ENCODE data around the gene IL4I1. TPM values are rescaled to one million over a fixed set of nuclear protein-coding genes. Genes with fewer than 3 reads are reported as not detected.
A peak's percentile ranks its signal among the peaks of the same experiment; 100 is the strongest.

IL4I1 gene
- total RNA-seq, 1 experiment from 2014 or later, result 1.1 TPM

DNA sequence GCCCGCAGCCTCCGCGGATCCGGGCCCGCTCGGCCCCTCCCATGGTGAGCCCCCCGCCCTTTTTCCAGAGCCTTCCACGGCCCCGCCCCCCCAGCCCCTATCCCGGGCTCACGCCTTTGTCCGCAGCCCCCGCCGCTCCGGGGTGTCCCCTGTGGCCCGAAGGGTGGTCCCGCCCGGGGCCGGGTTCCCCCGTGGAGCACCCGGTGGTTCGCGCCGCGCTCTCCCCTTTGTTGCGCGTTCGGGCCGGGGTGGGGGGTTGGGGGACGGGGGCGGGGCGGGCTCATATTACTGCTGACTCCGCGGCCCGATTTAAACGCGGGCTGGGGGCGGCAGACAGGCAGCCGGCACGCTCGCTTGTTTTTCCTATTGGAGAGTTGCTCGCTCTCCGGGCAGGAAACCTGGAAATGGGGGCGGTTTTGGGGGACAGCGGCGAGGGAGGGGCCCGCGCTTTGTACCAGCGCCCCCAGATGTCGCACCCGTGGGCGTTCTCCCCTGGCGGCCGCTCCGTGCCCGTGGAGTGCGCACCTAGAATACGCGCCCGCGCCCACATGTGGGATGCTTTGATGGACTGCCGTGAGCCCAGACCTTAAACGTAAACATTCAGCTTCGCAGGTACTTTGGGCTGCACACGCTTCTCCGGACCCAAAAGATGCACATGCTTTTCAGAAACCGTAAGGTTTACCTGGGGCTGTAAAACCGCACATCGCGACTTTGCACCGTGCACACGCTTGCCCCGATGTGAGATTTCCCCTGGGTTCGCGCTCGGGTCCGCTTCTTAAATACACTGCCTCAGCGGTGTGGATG lies 45.0 kb downstream of the IL4I1 start:
- peak; percentile 38 for DNase-seq (ENCODE audit: low spot score)

DNA sequence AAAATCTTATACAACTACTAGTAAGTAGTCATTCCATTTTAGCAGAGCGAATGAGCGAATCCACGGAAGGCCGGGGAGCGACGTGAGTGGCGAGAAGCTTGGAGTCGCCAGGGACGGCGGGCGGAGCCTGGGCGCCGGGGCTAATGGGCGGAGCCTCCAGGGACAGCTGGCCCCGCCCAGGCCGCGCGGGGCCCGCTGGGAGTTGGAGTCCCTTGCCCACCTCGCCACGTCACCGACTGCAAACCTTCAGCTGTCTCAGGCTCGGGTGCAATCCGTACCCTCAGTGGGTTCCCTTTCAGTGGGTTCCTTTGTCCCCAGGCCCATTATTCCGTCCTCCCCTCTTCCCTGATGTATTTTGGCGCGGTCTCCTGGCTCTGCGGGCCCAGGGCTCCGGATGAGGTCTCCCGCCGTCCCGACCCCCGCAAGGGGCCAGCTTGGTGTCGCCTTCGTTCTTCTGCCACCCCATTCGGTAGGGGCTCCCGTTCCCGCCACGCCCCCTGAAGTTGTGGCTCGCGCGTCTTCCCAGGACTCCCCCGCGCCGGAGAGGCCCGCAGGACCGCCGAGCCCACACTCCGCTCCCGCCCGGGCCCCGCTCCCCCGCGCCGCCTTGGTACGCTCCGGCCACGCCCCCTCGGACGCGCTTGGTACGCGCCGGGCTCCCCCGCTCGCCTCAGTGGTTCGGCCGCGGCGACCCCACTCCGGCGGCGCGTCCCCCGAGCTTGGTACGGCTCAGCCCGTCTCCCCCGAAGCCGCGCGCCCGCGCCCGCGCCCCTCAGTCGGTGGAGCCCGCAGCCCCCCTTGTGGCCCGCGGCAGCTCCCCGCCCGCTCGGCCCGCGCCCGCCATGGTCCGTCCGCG lies 46.0 kb downstream of the IL4I1 start, which contains the start of gene PTOV1:
Gene PTOV1 (plus strand): TSS at position 673 of the 856 bp plus-strand sequence.
- DNase-seq (ENCODE audit: low spot score), result peak; percentile 99

DNA sequence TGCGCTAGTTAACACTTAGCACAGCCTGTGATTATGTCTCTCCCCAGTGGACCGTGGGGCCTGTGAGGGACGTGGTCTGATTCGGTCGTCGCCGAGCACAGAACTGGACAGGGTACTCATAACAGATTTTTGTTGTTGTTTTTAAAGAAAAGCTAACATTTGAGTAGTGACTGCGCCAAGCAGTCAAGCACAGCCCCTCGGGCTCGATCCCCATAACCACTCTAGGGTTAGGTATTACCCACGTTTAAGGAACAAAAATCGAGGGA lies 46.5 kb downstream of the IL4I1 start:
- no peak for DNase-seq (ENCODE audit: low spot score)

DNA sequence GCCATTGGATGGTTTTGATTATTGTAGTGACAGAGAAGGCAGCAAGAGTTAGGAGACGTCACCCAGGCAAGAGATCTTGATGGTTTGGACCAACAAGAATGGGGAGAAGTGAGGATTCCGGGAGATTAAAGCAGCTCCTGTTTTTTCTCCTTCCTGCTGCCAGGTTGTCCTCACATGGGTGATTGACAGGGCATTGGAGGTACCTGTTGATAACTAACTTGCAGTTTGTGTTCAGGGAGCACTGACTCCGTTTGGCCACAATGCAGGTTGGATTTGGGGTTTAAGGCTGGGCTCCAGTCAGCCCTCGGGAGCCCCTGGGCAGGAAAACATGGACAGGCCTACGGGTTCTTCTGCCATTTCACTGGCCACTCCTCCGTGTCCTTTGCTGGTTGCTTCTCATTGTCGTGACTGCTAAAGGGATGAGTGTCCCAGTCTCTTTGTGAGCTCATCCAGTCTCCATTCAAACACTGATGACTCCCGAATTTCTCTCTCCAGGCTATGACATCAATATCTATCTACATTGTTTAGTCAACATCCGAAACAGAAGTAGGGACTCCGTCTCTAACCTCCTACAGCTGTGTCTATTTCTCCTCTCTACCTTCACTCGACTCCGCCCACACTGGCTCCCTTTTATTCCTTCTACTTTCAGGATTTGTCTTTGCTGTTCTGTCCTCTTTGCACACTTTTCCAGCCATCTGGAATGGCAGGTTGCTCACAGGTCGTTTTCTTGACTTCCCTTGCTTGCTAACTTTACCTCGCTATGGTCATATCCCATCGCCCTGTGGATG lies 47.1 kb downstream of the IL4I1 start:
- DNase-seq (ENCODE audit: low spot score), result peak; percentile 28

DNA sequence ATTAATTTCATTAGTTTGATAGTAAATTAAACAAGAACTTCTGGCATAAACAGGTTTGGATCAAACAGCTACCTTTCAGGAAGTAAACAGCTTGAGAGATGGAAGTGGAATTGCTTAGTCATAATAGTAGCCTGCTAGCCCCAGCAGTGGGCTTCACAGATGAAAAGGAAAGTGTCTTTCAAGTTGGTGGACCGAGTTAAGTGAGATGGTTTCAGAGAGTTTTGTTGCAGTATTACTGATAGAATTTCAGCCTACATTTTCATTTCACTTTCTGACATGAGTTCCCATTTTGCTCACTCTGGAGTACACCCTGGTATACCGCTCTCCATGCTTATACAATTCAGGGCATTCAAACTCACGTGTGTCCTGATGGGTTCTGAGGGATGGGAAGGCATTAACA lies 47.7 kb downstream of the IL4I1 start:
- DNase-seq (ENCODE audit: low spot score), result no peak

DNA sequence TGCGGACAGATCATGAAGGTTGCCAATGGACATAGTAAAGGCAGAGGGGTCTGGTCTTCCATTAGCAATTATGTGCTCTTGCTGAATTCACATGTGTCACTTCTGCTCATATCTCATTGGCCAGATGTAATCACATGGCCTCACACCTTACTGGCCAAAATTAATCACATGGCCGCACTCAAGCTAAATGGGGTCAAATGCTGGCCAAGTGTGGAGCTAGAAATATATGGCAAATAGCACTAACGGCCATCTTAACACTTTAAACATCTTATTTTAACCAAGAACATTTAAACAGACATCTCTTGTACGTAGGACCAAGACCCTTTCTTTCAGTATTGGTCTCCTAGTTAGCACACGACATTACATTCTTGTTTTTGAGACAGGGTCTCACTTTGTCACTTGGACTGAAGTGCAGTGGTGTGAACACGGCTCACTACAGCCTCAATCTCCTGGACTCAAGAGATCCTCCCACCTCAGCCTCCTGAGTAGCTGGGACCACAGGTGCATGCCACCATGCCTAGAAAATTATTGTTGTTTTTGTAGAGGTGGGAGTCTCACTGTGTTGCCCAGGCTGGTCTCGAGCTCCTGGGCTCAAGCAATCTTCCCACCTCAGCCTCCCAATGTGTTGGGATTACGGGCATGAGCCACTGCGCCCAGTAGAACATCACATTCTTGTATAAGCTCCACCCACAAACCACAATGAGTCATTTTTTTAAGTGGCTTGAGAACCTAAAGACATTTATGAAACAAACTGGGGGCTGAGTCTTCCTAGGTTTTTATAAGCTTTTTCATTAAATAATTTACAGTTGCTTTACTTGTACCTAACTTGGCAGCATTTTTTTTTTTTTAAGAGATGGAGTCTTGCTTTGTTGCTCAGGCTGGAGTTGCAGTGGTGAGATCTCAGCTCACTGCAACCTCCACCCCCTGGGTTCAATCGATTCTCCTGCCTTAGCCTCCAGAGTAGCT lies 48.7 kb downstream of the IL4I1 start:
- peak; percentile 85 for DNase-seq (ENCODE audit: low spot score)

DNA sequence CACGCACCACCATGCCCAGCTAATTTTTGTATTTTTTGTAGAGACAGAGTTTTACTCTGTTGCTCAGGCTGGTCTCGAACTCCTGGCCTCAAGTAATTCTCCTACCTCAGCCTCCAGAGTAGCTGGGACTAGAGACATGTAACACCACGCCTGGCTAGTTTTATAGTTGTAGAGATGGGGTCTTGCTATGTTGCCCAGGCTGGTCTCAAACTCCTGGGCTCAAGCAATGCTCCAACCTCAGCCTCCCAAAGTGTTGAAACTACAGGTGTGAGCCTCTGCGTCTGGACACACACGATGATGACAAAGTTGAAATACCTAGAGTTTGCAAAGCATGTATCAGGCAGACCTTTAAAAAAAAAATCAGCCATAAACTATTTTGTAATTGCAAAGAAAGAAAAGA lies 50.3 kb downstream of the IL4I1 start:
- DNase-seq (ENCODE audit: low spot score), result no peak

DNA sequence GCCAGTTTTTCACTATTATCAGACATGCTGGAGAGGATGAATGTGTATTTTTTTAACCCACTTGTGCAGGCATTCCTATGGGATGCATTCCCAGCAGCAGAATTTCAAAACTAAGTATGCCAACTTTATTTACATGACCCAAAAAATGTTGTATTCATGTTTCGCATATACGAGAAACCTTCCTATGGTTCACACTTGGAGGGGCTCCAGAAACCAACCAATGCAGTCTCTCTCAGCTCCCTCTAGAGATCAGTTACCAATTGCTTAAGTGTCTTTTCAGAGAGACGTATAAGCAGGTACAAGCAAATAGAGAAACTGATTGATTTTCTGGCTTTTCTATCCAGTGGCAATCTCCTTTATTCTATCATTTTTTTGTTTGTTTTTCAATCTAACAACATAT lies 51.3 kb downstream of the IL4I1 start:
- DNase-seq (ENCODE audit: low spot score), result no peak

DNA sequence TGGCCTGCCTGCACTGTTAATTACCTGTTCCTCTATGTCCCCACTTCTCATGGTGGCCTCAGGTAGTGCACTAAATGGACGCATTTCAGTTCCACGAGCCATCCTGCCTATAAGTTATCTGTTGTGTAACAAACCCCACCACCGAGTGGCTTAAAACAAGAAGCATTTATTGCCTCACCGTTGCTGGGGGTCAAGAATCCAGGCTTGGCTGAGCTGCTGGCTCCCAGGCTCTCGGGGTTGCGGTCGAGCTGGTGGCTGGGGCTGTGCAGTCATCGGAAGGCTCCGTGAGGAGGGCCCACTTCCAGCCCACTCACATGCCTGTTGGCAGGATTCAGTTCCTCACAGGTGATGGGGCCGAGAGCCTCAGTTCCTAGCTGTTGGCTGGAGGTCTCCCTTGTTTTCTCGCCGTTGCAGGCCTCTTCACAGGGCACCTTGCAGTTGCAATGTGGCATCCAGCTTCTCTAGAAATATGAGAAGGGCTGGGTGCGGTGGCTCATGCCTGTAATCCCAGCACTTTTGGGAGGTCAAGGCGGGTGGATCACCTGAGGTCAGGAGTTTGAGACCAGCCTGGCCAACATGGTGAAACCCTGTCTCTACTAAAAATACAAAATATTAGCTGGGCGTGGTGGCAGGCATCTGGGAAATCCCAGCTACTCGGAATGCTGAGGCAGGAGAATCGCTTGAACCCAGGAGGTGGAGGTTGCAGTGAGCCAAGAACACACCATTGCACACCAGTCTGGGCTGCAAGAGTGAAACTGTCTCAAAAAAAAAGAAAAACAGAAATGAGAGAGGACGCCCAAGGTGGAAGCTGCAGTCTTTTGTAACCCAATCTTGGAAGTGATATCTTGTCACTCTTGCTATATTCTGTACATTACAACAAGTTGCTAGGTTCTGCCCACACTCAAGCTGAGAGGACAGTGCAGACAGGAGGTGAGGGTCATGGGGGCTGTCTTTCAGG lies 52.3 kb downstream of the IL4I1 start:
- no peak for DNase-seq (ENCODE audit: low spot score)

DNA sequence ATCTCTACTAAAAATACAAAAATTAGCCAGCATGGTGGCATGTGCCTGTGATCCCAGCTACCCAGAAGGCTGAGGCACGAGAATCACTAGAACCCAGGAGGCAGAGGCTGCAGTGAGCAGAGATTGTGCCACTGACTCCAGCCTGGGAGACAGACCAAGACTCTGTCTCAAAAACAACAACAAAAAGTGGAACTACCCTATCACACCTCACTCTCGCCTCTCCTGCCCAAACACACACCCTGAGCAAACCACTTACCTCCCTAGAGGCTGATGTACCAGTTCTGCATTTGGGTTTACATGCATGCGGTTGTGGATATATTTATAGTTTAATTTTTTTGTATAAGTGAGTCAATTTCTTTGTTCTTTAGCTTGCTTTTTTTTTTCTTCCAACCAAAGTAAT lies 53.4 kb downstream of the IL4I1 start:
- no peak for DNase-seq (ENCODE audit: low spot score)

DNA sequence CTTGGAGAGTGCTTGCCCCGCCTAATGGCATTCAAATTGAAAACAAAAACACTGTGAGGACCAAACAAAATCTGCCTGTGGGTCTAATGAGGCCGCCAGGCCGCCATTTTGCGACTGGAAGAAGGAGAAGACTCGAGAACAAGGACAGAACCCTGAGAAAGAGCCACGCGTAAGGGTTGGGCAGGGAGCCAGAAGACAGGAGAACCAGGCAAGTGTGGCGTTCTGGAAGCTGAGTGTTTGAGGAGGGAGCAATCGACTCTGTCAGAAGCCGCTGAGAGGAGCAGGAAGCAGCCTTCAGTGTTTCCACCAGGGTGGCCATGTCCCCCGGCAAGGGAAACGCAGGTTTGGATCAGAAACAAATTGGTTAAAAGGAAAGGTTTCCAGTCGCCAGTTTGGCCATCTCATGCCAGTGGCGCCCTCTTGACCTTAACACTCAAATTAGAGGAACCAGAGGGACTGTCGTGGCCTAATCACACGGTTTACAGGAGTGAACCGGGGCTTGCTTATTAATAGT lies 55.9 kb downstream of the IL4I1 start:
- DNase-seq (ENCODE audit: low spot score), result no peak

DNA sequence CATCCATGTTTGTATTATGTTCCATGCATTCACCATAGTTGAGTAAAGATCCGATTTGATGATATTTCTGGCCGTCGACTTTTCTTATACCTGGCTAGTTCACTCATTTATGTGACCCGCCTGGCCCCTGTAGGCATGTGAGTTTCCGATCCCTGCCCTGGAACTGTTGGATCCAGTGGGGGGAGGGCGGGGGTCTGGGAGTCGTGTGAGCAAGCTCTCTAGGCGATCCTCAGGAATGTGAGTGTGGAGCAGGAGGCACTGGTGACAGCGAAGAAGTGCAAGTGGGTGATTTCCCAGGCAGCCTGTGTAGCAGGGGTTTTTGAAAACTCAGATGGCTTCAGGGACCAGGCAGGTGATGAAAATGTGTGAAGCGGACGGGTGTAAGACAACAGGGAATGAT lies 56.4 kb downstream of the IL4I1 start:
- no peak for DNase-seq (ENCODE audit: low spot score)

DNA sequence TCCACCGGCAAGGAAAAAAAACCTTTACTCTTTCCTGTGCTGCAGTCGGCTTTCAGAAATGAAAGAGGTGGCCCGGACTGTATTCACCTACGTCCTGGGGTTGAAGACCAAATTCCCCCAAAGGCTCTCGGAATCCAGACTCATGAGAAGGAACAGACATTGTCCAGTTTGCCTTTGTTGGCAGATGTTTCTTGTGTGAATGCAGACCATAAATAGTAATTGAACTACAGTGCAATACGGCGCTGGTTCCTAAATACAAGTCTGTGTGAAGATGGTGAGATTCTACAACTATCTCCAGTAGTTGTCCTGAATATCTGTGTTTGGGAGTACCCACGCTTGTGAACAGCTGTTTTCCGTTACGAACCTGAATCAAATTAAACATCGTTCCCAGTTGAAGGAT lies 57.0 kb downstream of the IL4I1 start:
- no peak for DNase-seq (ENCODE audit: low spot score)

Small RNA genes within 50 kb of the gene (small RNA-seq; reads per million reads assigned to genes)
- not detected for gene MIR4749

Other genes with a start within 250 kb of the IL4I1 start
- gene IRF3, start 231.0 kb downstream of the IL4I1 start, total RNA-seq (2014; rRNA removed; shearing (Covaris generic)), result 380 and 432 TPM in 2 replicates
- gene BCL2L12, start 231.0 kb downstream of the IL4I1 start, total RNA-seq (2014; rRNA removed; shearing (Covaris generic)), result 78.2 and 100 TPM in 2 replicates
- 922 and 995 TPM in 2 replicates for gene PRMT1, start 219.6 kb downstream of the IL4I1 start, total RNA-seq (2014; rRNA removed; shearing (Covaris generic))
- gene ADM5, start 207.3 kb downstream of the IL4I1 start, total RNA-seq (2014; rRNA removed; shearing (Covaris generic)), result 9.2 and 10.0 TPM in 2 replicates
- 0.47 and 1.4 TPM in 2 replicates for gene CPT1C, start 205.8 kb downstream of the IL4I1 start, total RNA-seq (2014; rRNA removed; shearing (Covaris generic))
- gene TSKS, start 133.6 kb downstream of the IL4I1 start, total RNA-seq (2014; rRNA removed; shearing (Covaris generic)), result not detected in 2 replicates
- 122 and 131 TPM in 2 replicates for gene AP2A1, start 129.9 kb downstream of the IL4I1 start, total RNA-seq (2014; rRNA removed; shearing (Covaris generic))
- 2.0 and 3.1 TPM in 2 replicates for gene FUZ, start 83.6 kb downstream of the IL4I1 start, total RNA-seq (2014; rRNA removed; shearing (Covaris generic))
- 88.3 and 91.9 TPM in 2 replicates for gene MED25, start 78.6 kb downstream of the IL4I1 start, total RNA-seq (2014; rRNA removed; shearing (Covaris generic))
- gene PTOV1, start 45.7 kb downstream of the IL4I1 start, total RNA-seq (2014; rRNA removed; shearing (Covaris generic)), result 188 and 218 TPM in 2 replicates
- gene PNKP, start 29.3 kb downstream of the IL4I1 start, total RNA-seq (2014; rRNA removed; shearing (Covaris generic)), result 215 and 243 TPM in 2 replicates
- gene AKT1S1, start 19.5 kb downstream of the IL4I1 start, total RNA-seq (2014; rRNA removed; shearing (Covaris generic)), result 89.9 and 96.4 TPM in 2 replicates
- gene TBC1D17, start 19.2 kb downstream of the IL4I1 start, total RNA-seq (2014; rRNA removed; shearing (Covaris generic)), result 34.5 and 38.4 TPM in 2 replicates
- 32.2 and 32.8 TPM in 2 replicates for gene ATF5, start 32.3 kb upstream of the IL4I1 start, total RNA-seq (2014; rRNA removed; shearing (Covaris generic))
- gene NUP62, start 32.6 kb upstream of the IL4I1 start, total RNA-seq (2014; rRNA removed; shearing (Covaris generic)), result 133 TPM in 2 replicates
- gene SIGLEC11, start 64.3 kb upstream of the IL4I1 start, total RNA-seq (2014; rRNA removed; shearing (Covaris generic)), result not detected in 2 replicates
- 46.1 and 47.7 TPM in 2 replicates for gene VRK3, start 128.5 kb upstream of the IL4I1 start, total RNA-seq (2014; rRNA removed; shearing (Covaris generic))
- gene ZNF473, start 129.1 kb upstream of the IL4I1 start, total RNA-seq (2014; rRNA removed; shearing (Covaris generic)), result 18.9 and 25.1 TPM in 2 replicates